Osteocyte (in vitro differentiated cells): ENCODE results near the gene CSN1S1. TPM values are rescaled to one million over a fixed set of nuclear protein-coding genes. Genes with fewer than 3 reads are reported as not detected.

Source experiments
- DNase-seq: peaks from one replicate; pipeline ENCODE4 v3.0.0; 2021; ENCODE audit warnings: mixed read lengths; ENCODE audit not compliant: unreplicated experiment; ENCODE audit errors: extremely low spot score
- H3K27ac Mint-ChIP-seq: one replicate; pipeline ENCODE4 v1.8.0; 2021; ENCODE audit warnings: mild to moderate bottlenecking, mixed read lengths; ENCODE audit not compliant: unreplicated experiment
- H3K27me3 Mint-ChIP-seq: one replicate; pipeline ENCODE4 v1.8.0; 2021; ENCODE audit warnings: mixed read lengths; ENCODE audit not compliant: unreplicated experiment
- H3K36me3 Mint-ChIP-seq: one replicate; pipeline ENCODE4 v1.8.0; 2021; ENCODE audit warnings: mixed read lengths; ENCODE audit not compliant: unreplicated experiment
- H3K4me1 Mint-ChIP-seq: one replicate; pipeline ENCODE4 v1.8.0; 2021; ENCODE audit warnings: mixed read lengths; ENCODE audit not compliant: unreplicated experiment
- H3K4me3 Mint-ChIP-seq: one replicate; pipeline ENCODE4 v1.8.0; 2021; ENCODE audit warnings: mild to moderate bottlenecking, moderate library complexity, mixed read lengths; ENCODE audit not compliant: unreplicated experiment
- H3K9me3 Mint-ChIP-seq: one replicate; pipeline ENCODE4 v1.8.0; 2021; ENCODE audit warnings: mixed read lengths; ENCODE audit not compliant: unreplicated experiment
- total RNA-seq: library from RNA; stranded (reverse); gene quantifications from 2 replicates; pipeline ENCODE4 v1.2.1, GENCODE V29; 2021
- TF ChIP-seq, protein P1 (sequence below): fragments of 200-600 bp; sonication (generic); IDR thresholded peaks from 2 replicates; pipeline ENCODE4 v1.5.0; 2021; ENCODE audit warnings: antibody characterized with exemption, mild to moderate bottlenecking, moderate library complexity

Gene CSN1S1
- total RNA-seq, 1 donor from 2014 or later, result not detected

GRCh38 chr4:69995526-69996016 lies 64.7 kb downstream of the CSN1S1 start, which contains the start of gene STATH:
Gene STATH (plus strand): TSS chr4:69995966. CDS start chr4:69998438, 2,472 bp downstream.
- TF ChIP-seq, protein P1, sequence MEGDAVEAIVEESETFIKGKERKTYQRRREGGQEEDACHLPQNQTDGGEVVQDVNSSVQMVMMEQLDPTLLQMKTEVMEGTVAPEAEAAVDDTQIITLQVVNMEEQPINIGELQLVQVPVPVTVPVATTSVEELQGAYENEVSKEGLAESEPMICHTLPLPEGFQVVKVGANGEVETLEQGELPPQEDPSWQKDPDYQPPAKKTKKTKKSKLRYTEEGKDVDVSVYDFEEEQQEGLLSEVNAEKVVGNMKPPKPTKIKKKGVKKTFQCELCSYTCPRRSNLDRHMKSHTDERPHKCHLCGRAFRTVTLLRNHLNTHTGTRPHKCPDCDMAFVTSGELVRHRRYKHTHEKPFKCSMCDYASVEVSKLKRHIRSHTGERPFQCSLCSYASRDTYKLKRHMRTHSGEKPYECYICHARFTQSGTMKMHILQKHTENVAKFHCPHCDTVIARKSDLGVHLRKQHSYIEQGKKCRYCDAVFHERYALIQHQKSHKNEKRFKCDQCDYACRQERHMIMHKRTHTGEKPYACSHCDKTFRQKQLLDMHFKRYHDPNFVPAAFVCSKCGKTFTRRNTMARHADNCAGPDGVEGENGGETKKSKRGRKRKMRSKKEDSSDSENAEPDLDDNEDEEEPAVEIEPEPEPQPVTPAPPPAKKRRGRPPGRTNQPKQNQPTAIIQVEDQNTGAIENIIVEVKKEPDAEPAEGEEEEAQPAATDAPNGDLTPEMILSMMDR, result no peak
- no peaks in the 10 kb centered on the region for H3K36me3 Mint-ChIP-seq
- no peaks in the 10 kb centered on the region for H3K9me3 Mint-ChIP-seq
- H3K27me3 Mint-ChIP-seq, result peaks cover 15% of the 10 kb centered on the region
- H3K4me3 Mint-ChIP-seq, result no peak within 1 kb of the TSS
- no peak within 1 kb of the TSS for H3K27ac Mint-ChIP-seq
- H3K4me1 Mint-ChIP-seq, result no peaks in the 10 kb centered on the region
- no peak for DNase-seq

Other genes with a start within 250 kb of the CSN1S1 start
- gene SULT1B1, start 170.4 kb upstream of the CSN1S1 start, total RNA-seq, result 0.50 and 1.2 TPM in 2 replicates
- gene SULT1E1, start 70.9 kb upstream of the CSN1S1 start, total RNA-seq, result 5.1 and 6.6 TPM in 2 replicates
- gene CSN2, start 34.7 kb downstream of the CSN1S1 start, total RNA-seq, result not detected in 2 replicates
- not detected in 2 replicates for gene STATH, start 64.9 kb downstream of the CSN1S1 start, total RNA-seq
- not detected in 2 replicates for gene HTN3, start 97.4 kb downstream of the CSN1S1 start, total RNA-seq
- not detected in 2 replicates for gene HTN1, start 119.4 kb downstream of the CSN1S1 start, total RNA-seq
- not detected in 2 replicates for gene PRR27, start 223.2 kb downstream of the CSN1S1 start, total RNA-seq